Bladder microvascular endothelial cell (primary cell): ENCODE measurements around the gene DQX1. TPM values are rescaled to one million over a fixed set of nuclear protein-coding genes. Genes with fewer than 3 reads are reported as not detected.

Source experiments
- total RNA-seq: library from RNA; depleted of rRNA; stranded (reverse); fragments of >200 nt; gene quantifications from 2 replicates; pipeline ENCODE4 v1.2.3, GENCODE V29; 2014

The DQX1 gene
- total RNA-seq, result 0.16 TPM in 1 of 2 replicates, not detected in the other

GRCh38 chr2:74525717-74526648 is at the start of gene DQX1:
Gene DQX1 (minus strand): TSS chr2:74526231. CDS start chr2:74525729, 502 bp downstream.

GRCh38 chr2:74553892-74554819 is 28.1 kb upstream of the DQX1 start, which contains the start of the genes DOK1 and LOXL3:
Gene DOK1 (plus strand): TSS chr2:74554720. CDS start chr2:74554755, 35 bp downstream.
Gene LOXL3 (minus strand): TSS chr2:74553942. CDS start chr2:74552634, 1,308 bp downstream.

GRCh38 chr2:74529357-74530238 is 3.6 kb upstream of the DQX1 start, which contains the start of the genes AUP1 and HTRA2:
Gene AUP1 (minus strand): TSS chr2:74529706. CDS start chr2:74529629, 77 bp downstream.
Gene HTRA2 (plus strand): TSS chr2:74529933. CDS start chr2:74530007, 74 bp downstream.

GRCh38 chr2:74514368-74515270 is 11.4 kb downstream of the DQX1 start, which contains the start of gene TLX2:
Gene TLX2 (plus strand): TSS chr2:74514450. CDS start chr2:74514807, 357 bp downstream.

GRCh38 chr2:74507145-74507925 is 18.7 kb downstream of the DQX1 start, which contains the start of gene PCGF1:
Gene PCGF1 (minus strand): TSS chr2:74507695. CDS start chr2:74507668, 27 bp downstream.

GRCh38 chr2:74499267-74499939 is 26.6 kb downstream of the DQX1 start, which contains the start of gene LBX2:
Gene LBX2 (minus strand): TSS chr2:74499603. CDS start chr2:74499537, 66 bp downstream.

GRCh38 chr2:74482801-74483674 is 43.0 kb downstream of the DQX1 start, which contains the start of the genes CCDC142 and TTC31:
Gene CCDC142 (minus strand): TSS chr2:74482998. CDS start chr2:74482837, 161 bp downstream.
Gene TTC31 (plus strand): TSS chr2:74483081. CDS start chr2:74483096, 15 bp downstream.

GRCh38 chr2:74472086-74472944 is 53.7 kb downstream of the DQX1 start, which contains the start of gene MRPL53:
Gene MRPL53 (minus strand): TSS chr2:74472680. CDS start chr2:74472660, 20 bp downstream.

Other genes with a start within 250 kb of the DQX1 start
- 0.38 TPM in 1 of 2 replicates, not detected in the other for gene SLC4A5, start 182.8 kb downstream of the DQX1 start, total RNA-seq
- 101 and 183 TPM in 2 replicates for gene DCTN1, start 145.9 kb downstream of the DQX1 start, total RNA-seq
- 0.13 and 0.16 TPM in 2 replicates for gene C2orf81, start 104.6 kb downstream of the DQX1 start, total RNA-seq
- 23.2 and 38.9 TPM in 2 replicates for gene WDR54, start 104.5 kb downstream of the DQX1 start, total RNA-seq
- 3.2 and 30.9 TPM in 2 replicates for gene RTKN, start 84.3 kb downstream of the DQX1 start, total RNA-seq
- gene INO80B, start 71.1 kb downstream of the DQX1 start, total RNA-seq, result 6.6 and 11.4 TPM in 2 replicates
- 25.9 and 49.3 TPM in 2 replicates for gene WBP1, start 67.8 kb downstream of the DQX1 start, total RNA-seq
- 46.6 and 63.2 TPM in 2 replicates for gene MOGS, start 60.8 kb downstream of the DQX1 start, total RNA-seq
- gene MRPL53, start 53.6 kb downstream of the DQX1 start, total RNA-seq, result 36.4 and 43.2 TPM in 2 replicates
- gene CCDC142, start 43.2 kb downstream of the DQX1 start, total RNA-seq, result 12.6 and 21.5 TPM in 2 replicates
- 6.0 and 12.3 TPM in 2 replicates for gene TTC31, start 43.1 kb downstream of the DQX1 start, total RNA-seq
- 1.3 and 1.9 TPM in 2 replicates for gene LBX2, start 26.6 kb downstream of the DQX1 start, total RNA-seq
- gene PCGF1, start 18.5 kb downstream of the DQX1 start, total RNA-seq, result 9.7 and 12.0 TPM in 2 replicates
- not detected in 2 replicates for gene TLX2, start 11.8 kb downstream of the DQX1 start, total RNA-seq
- gene AUP1, start 3.5 kb upstream of the DQX1 start, total RNA-seq, result 92.4 and 104 TPM in 2 replicates
- gene HTRA2, start 3.7 kb upstream of the DQX1 start, total RNA-seq, result 38.4 and 43.9 TPM in 2 replicates
- gene LOXL3, start 27.7 kb upstream of the DQX1 start, total RNA-seq, result 1.4 and 1.8 TPM in 2 replicates
- gene DOK1, start 28.5 kb upstream of the DQX1 start, total RNA-seq, result 14.4 and 18.3 TPM in 2 replicates
- gene M1AP, start 122.1 kb upstream of the DQX1 start, total RNA-seq, result not detected in 2 replicates
- gene SEMA4F, start 128.0 kb upstream of the DQX1 start, total RNA-seq, result 2.3 and 7.0 TPM in 2 replicates